Measurements from ENCODE around the gene ZNF532.

GRCh38 chr18:58867281-58867961, 2.7 kb downstream of the ZNF532 start:
- TF ChIP-seq CTCF (IDR thresholded peaks at IDR 0.05) (no peak), SIN3A (IDR thresholded peaks at IDR 0.05; ENCODE audit: borderline replicate concordance, insufficient read depth, low read depth, low read length) (no peak)
